CD14-positive monocyte (primary cell): Measurements from ENCODE around the gene TRPV2. TPM values are rescaled to one million over a fixed set of nuclear protein-coding genes. Genes with fewer than 3 reads are reported as not detected.
"Not testable (repeated sequence)": the region's sequence is repeated elsewhere in the genome, so short reads cannot be mapped to it uniquely, and the experiment has no call there.

Experiments used
- DNase-seq, 3 donors: peaks; one replicate each; pipeline ENCODE4 v3.0.0-alpha.2; 2011 to 2022
- H2AFZ ChIP-seq: 2 replicates; pipeline ENCODE4 v1.6.0; 2012; ENCODE audit warnings: mild to moderate bottlenecking, low read depth, low read length, inconsistent platforms; ENCODE audit not compliant: insufficient read depth, poor library complexity, severe bottlenecking
- H3K27ac ChIP-seq, 2 donors: 1 replicate in 1 of 2; 2 replicates in 1 of 2; pipeline ENCODE4 v1.5.1; 2012 to 2013; ENCODE audit warnings: low read length in 2 of 2, control low read depth in 1 of 2, inconsistent platforms in 1 of 2, low read depth in 1 of 2, mild to moderate bottlenecking in 1 of 2
- H3K27me3 ChIP-seq, 2 donors: one replicate each; pipeline versions ENCODE4 v1.6.0 to v1.6.1; 2011 to 2013; ENCODE audit warnings: low read length in 2 of 2; ENCODE audit not compliant: control insufficient read depth in 2 of 2, insufficient read depth in 2 of 2
- H3K36me3 ChIP-seq, 2 donors: replicated peaks in 1 of 2; 1 replicate in 1 of 2; 2 replicates in 1 of 2; pipeline versions ENCODE4 v1.5.1 to v1.6.1; 2012 to 2013; ENCODE audit warnings: low read length in 2 of 2, control low read depth in 1 of 2, inconsistent platforms in 1 of 2, mild to moderate bottlenecking in 1 of 2; ENCODE audit not compliant: insufficient read depth in 2 of 2, control insufficient read depth in 1 of 2
- H3K4me1 ChIP-seq, 2 donors: 1 replicate in 1 of 2; 2 replicates in 1 of 2; pipeline versions ENCODE4 v1.5.1 to v1.6.1; 2012 to 2013; ENCODE audit warnings: low read length in 2 of 2, control low read depth in 1 of 2, inconsistent platforms in 1 of 2, mild to moderate bottlenecking in 1 of 2, moderate library complexity in 1 of 2; ENCODE audit not compliant: insufficient read depth in 2 of 2, control insufficient read depth in 1 of 2
- H3K4me2 ChIP-seq: replicated peaks from 2 replicates; pipeline ENCODE3; 2012; ENCODE audit warnings: low read length, moderate library complexity, mild to moderate bottlenecking; ENCODE audit not compliant: poor library complexity, severe bottlenecking; ENCODE audit errors: extremely low read depth
- H3K4me3 ChIP-seq, 3 experiments: fragments of 200-600 bp in 1 of 3; sonication (generic) in 1 of 3; replicated peaks in 1 of 3; 1 replicate in 2 of 3; 2 replicates in 1 of 3; pipeline ENCODE4 v1.5.1; 2011 to 2013; ENCODE audit warnings: low read length in 3 of 3, mild to moderate bottlenecking in 3 of 3, control low read depth in 2 of 3, low read depth in 2 of 3, inconsistent platforms in 1 of 3, moderate library complexity in 1 of 3
- H3K79me2 ChIP-seq: 2 replicates; pipeline ENCODE4 v1.6.0; 2012; ENCODE audit warnings: mild to moderate bottlenecking, control low read depth, inconsistent platforms, low read length, moderate library complexity; ENCODE audit not compliant: insufficient read depth
- H3K9ac ChIP-seq: 2 replicates; pipeline ENCODE4 v1.6.0; 2017; ENCODE audit warnings: low read length, mild to moderate bottlenecking; ENCODE audit not compliant: insufficient read depth, poor library complexity, severe bottlenecking
- H3K9me3 ChIP-seq, 2 donors: replicated peaks in 1 of 2; 1 replicate in 1 of 2; 2 replicates in 1 of 2; pipeline versions ENCODE4 v1.5.1 to v1.6.1; 2012 to 2013; ENCODE audit warnings: low read length in 2 of 2, control low read depth in 1 of 2; ENCODE audit not compliant: control insufficient read depth in 1 of 2, insufficient read depth in 1 of 2
- H4K20me1 ChIP-seq: 2 replicates; pipeline ENCODE4 v1.6.0; 2012; ENCODE audit warnings: mild to moderate bottlenecking, low read length, control low read depth, moderate library complexity; ENCODE audit not compliant: insufficient read depth
- H3K27ac Mint-ChIP-seq, 7 donors: one replicate each; pipeline ENCODE4 v1.8.0; 2020; ENCODE audit warnings: mild to moderate bottlenecking in 7 of 7, mixed read lengths in 7 of 7, moderate library complexity in 6 of 7, inconsistent platforms in 2 of 7
- H3K27me3 Mint-ChIP-seq, 3 donors: one replicate each; pipeline ENCODE4 v1.8.0; 2021 to 2022; ENCODE audit warnings: low read depth in 3 of 3, mild to moderate bottlenecking in 3 of 3, mixed read lengths in 3 of 3, moderate library complexity in 3 of 3, inconsistent platforms in 1 of 3
- H3K36me3 Mint-ChIP-seq, 2 donors: one replicate each; pipeline ENCODE4 v1.8.0; 2020; ENCODE audit warnings: mixed read lengths in 2 of 2, inconsistent platforms in 1 of 2, mild to moderate bottlenecking in 1 of 2
- H3K4me1 Mint-ChIP-seq: one replicate; pipeline ENCODE4 v1.8.0; 2020; ENCODE audit warnings: mild to moderate bottlenecking, mixed read lengths
- H3K4me3 Mint-ChIP-seq, 2 donors: one replicate each; pipeline ENCODE4 v1.8.0; 2020; ENCODE audit warnings: mild to moderate bottlenecking in 2 of 2, mixed read lengths in 2 of 2, moderate library complexity in 1 of 2
- H3K9me3 Mint-ChIP-seq, 7 donors: one replicate each; pipeline ENCODE4 v1.8.0; 2020 to 2022; ENCODE audit warnings: mixed read lengths in 7 of 7, mild to moderate bottlenecking in 6 of 7, moderate library complexity in 6 of 7, inconsistent platforms in 2 of 7
- WGBS: methylation state at CpG from one replicate; pipeline ENCODE4 v1.1.5; 2013; ENCODE audit warnings: missing lambda C conversion rate; ENCODE audit not compliant: insufficient coverage; 5-methylcytosine and 5-hydroxymethylcytosine counted together
- intact Hi-C, 2 donors: fragments of 100-400 bp; cut with micrococcal nuclease; formaldehyde crosslinking; loops; one replicate each; pipeline versions ENCODE4 v1.15.0 to v1.15.1; 2023
- polyA plus RNA-seq, 3 donors: library from polyadenylated mRNA; depleted of rRNA in 1 of 3; unstranded in 2 of 3; stranded (reverse) in 1 of 3; fragments of 300-500 nt in 2 of 3; fragments of >200 nt in 1 of 3; fragmentation: Illumina TruSeq in 2 of 3; gene quantifications; 1 replicate in 2 of 3; 2 replicates in 1 of 3; pipeline ENCODE4 v1.2.3, GENCODE V29; 2012 to 2021
- TF ChIP-seq, protein P1 (sequence below): fragments of 200-600 bp; IDR thresholded peaks from one replicate; pipeline ENCODE4 v1.8.0; 2022; ENCODE audit warnings: antibody characterized with exemption, mild to moderate bottlenecking

The TRPV2 gene
- polyA plus RNA-seq, 3 donors: 51.4 to 66.3 (median 58.2) TPM

DNA sequence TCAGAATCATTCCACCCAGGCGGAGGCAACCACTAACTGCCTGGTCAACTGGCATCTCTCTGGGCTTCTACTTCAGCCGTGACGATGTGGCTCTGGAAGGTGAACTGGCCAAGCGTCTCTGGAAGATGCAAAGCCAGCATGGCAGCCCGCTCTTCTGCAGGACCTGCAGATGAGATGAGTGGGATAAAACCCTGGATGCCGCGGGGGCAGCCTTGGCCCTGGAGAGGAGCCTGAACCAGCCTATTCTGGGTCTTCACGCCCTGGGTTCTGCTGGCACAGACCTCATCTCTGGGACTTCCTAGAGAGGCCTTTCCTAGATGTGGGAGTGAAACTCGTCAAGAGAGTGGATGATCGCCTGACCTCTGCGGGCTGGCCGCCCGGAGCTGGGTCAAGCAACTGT is 23.9 kb upstream of the TRPV2 start:
- TF ChIP-seq, protein P1, sequence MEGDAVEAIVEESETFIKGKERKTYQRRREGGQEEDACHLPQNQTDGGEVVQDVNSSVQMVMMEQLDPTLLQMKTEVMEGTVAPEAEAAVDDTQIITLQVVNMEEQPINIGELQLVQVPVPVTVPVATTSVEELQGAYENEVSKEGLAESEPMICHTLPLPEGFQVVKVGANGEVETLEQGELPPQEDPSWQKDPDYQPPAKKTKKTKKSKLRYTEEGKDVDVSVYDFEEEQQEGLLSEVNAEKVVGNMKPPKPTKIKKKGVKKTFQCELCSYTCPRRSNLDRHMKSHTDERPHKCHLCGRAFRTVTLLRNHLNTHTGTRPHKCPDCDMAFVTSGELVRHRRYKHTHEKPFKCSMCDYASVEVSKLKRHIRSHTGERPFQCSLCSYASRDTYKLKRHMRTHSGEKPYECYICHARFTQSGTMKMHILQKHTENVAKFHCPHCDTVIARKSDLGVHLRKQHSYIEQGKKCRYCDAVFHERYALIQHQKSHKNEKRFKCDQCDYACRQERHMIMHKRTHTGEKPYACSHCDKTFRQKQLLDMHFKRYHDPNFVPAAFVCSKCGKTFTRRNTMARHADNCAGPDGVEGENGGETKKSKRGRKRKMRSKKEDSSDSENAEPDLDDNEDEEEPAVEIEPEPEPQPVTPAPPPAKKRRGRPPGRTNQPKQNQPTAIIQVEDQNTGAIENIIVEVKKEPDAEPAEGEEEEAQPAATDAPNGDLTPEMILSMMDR: no peak
- Mint-ChIP-seq H3K4me3 (no peak overlapping the region), H3K36me3 (no peaks in the 10 kb centered on the region), H3K27ac (peak overlapping the region in 1 of 7 donors; percentile 55), H3K9me3 (no peaks in the 10 kb centered on the region), H3K27me3 (peaks cover 12 to 27% (median 15%) of the 10 kb centered on the region in 3 donors), H3K4me1 (peaks cover 9% of the 10 kb centered on the region)
- H3K27ac ChIP-seq: no peak overlapping the region
- no peak overlapping the region for H3K4me3 ChIP-seq
- H3K36me3 ChIP-seq: no peaks in the 10 kb centered on the region
- no peaks in the 10 kb centered on the region for H3K79me2 ChIP-seq
- H3K9me3 ChIP-seq: no peaks in the 10 kb centered on the region
- DNase-seq: no peak
- H2AFZ ChIP-seq: no peak overlapping the region
- H3K9ac ChIP-seq: no peak overlapping the region
- peaks cover 0 to 6% of the 10 kb centered on the region in 2 donors for H3K27me3 ChIP-seq
- H3K4me1 ChIP-seq: peaks cover 8 to 11% of the 10 kb centered on the region in 2 donors
- H3K4me2 ChIP-seq: no peak overlapping the region
- H4K20me1 ChIP-seq: no peaks in the 10 kb centered on the region
- intact Hi-C loops: no loop called here
- 95% methylated on average over 10 of the region's 13 CpGs for WGBS

DNA sequence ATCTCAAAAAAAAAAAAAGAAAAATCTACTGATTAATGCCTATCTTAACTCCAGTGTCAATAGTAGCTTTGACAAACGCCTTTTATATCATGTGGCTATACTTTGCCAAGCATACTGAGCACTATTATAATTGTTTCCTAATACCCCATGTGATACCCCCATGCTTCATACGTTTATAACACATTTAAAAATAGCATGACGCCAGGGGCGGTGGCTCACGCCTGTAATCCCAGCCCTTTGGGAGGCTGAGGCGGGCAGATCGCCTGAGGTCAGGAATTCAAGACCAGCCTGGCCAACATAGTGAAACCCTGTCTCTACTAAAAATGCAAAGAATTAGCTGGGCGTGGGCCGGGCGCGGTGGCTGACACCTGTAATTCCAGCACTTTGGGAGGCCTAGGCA is 22.9 kb upstream of the TRPV2 start:
- 100% methylated on average over 6 of the region's 11 CpGs for WGBS
- H3K27me3 ChIP-seq, H3K4me1 Mint-ChIP-seq, H3K4me3 Mint-ChIP-seq, H3K4me3 ChIP-seq, H3K9me3 ChIP-seq, H3K4me1 ChIP-seq, H3K79me2 ChIP-seq, H3K9me3 Mint-ChIP-seq, intact Hi-C loops, H3K27ac Mint-ChIP-seq, DNase-seq, H3K27ac ChIP-seq, H3K36me3 Mint-ChIP-seq, H3K9ac ChIP-seq, H2AFZ ChIP-seq, H3K4me2 ChIP-seq, H3K36me3 ChIP-seq, H4K20me1 ChIP-seq: not testable (repeated sequence)
- peaks cover 2 to 18% (median 7%) of the 10 kb centered on the region in 3 donors for H3K27me3 Mint-ChIP-seq

DNA sequence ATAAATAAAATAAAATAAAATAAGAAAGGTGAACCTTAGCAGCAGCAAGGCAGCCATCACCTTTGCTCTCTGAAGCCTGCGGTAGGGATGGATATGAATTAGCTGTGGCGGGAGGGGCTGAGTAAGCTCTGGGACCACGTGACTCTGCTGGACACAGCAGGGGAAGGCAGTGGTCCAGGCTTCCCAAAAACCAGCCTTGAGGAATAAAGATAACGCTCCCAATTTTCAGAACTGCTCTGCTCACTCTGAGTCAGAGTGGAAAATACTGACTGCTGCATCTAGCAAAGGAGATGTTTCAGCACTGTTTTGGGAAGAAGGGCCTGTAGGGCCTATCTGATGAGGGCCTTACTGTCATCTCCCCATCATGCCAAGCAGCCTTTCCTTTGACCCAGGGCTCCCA is 19.5 kb upstream of the TRPV2 start:
- H3K79me2 ChIP-seq, H2AFZ ChIP-seq, H3K27ac Mint-ChIP-seq, H3K36me3 Mint-ChIP-seq, H3K4me1 Mint-ChIP-seq, H3K9me3 Mint-ChIP-seq, H3K4me3 ChIP-seq, H3K4me1 ChIP-seq, H4K20me1 ChIP-seq, H3K4me2 ChIP-seq, intact Hi-C loops, H3K27ac ChIP-seq, H3K9me3 ChIP-seq, H3K36me3 ChIP-seq, H3K27me3 ChIP-seq, H3K4me3 Mint-ChIP-seq, DNase-seq, H3K9ac ChIP-seq: not testable (repeated sequence)
- WGBS: 86% methylated on average over 1 of the region's 4 CpGs
- peaks cover 3 to 12% (median 3%) of the 10 kb centered on the region in 3 donors for H3K27me3 Mint-ChIP-seq

DNA sequence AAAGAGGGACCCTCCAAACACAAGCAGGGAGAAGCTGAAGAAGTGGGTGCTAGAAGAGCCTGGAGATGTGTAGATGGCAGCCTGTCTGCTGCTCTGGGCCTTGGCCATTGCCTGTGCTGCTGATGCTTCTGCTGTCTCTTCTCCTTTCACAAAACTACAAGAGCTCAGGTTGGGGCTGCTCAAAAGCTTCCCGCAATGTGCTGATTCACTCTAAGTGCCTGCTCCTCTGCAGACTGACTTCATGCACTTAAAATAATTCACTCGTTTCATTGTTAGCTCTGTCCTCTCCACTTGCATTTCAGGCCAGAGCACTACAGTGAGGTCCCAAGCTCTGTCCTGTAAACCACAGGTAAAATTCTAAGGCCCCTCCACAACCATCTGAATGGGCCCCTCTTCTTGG is 18.7 kb upstream of the TRPV2 start:
- Mint-ChIP-seq H3K27me3 (peaks cover 2 to 12% (median 3%) of the 10 kb centered on the region in 3 donors), H3K27ac (peak overlapping the region in 1 of 7 donors; percentile 11)
- H3K4me1 Mint-ChIP-seq, H3K79me2 ChIP-seq, H3K4me2 ChIP-seq, H3K4me3 ChIP-seq, H3K4me1 ChIP-seq, H3K27me3 ChIP-seq, H3K36me3 Mint-ChIP-seq, H3K9ac ChIP-seq, H3K9me3 ChIP-seq, H3K4me3 Mint-ChIP-seq, H3K36me3 ChIP-seq, H3K27ac ChIP-seq, H3K9me3 Mint-ChIP-seq, H4K20me1 ChIP-seq, intact Hi-C loops, H2AFZ ChIP-seq, DNase-seq: not testable (repeated sequence)
- 21% methylated on average over 1 of the region's 2 CpGs for WGBS
